Spinal cord (tissue), 10 donors: ENCODE results near the gene POLD2. TPM values are rescaled to one million over a fixed set of nuclear protein-coding genes. Genes with fewer than 3 reads are reported as not detected.

Experiments
- DNase-seq, 6 donors: peaks; one replicate each; pipeline versions ENCODE4 v3.0.0 to v3.0.0-alpha.2; 2013 to 2015; ENCODE audit warnings: low spot score in 6 of 6, low read depth in 4 of 6
- H3K27ac ChIP-seq: one replicate; pipeline ENCODE4 v1.5.1; 2013; ENCODE audit warnings: low read depth, low read length, control low read depth
- H3K27me3 ChIP-seq: one replicate; pipeline ENCODE4 v1.6.1; 2013; ENCODE audit warnings: low read length; ENCODE audit not compliant: control insufficient read depth, insufficient read depth
- H3K36me3 ChIP-seq: one replicate; pipeline ENCODE4 v1.6.1; 2013; ENCODE audit warnings: low read length; ENCODE audit not compliant: control insufficient read depth, insufficient read depth
- H3K4me1 ChIP-seq: one replicate; pipeline ENCODE4 v1.6.1; 2013; ENCODE audit warnings: low read length; ENCODE audit not compliant: control insufficient read depth, insufficient read depth
- H3K4me3 ChIP-seq: one replicate; pipeline ENCODE4 v1.5.1; 2013; ENCODE audit warnings: low read depth, low read length, control low read depth
- H3K9me3 ChIP-seq: one replicate; pipeline ENCODE4 v1.6.1; 2013; ENCODE audit warnings: low read length; ENCODE audit not compliant: control insufficient read depth, insufficient read depth
- WGBS: methylation state at CpG from one replicate; pipeline ENCODE4 v1.1.5; 2013; ENCODE audit warnings: missing lambda C conversion rate; ENCODE audit not compliant: insufficient coverage; 5-methylcytosine and 5-hydroxymethylcytosine counted together
- polyA plus RNA-seq, 2 donors: library from polyadenylated mRNA; unstranded; fragments of 120-200 nt; gene quantifications; one replicate each; pipeline ENCODE4 v1.2.1, GENCODE V29; 2013; ENCODE audit not compliant: insufficient read length in 2 of 2
- small RNA-seq: library from RNA; depleted of rRNA; stranded (forward); fragments of <200 nt; gene quantifications from one replicate; pipeline ENCODE3, GENCODE V24; 2014; ENCODE audit warnings: low replicate concordance
- total RNA-seq, 2 donors: library from RNA; depleted of rRNA in 1 of 2; stranded (reverse); fragments of 120-200 nt in 1 of 2; fragments of >200 nt in 1 of 2; gene quantifications; one replicate each; pipeline versions ENCODE4 v1.2.3 to v1.2.4, GENCODE V29; 2013 to 2014
- donor health status: healthy.

Gene POLD2
- total and polyA plus RNA-seq, 4 donors: 40.7 to 115 (median 100) TPM

GRCh38 chr7:44066494-44067063, 56.8 kb downstream of the POLD2 start:
- H3K27ac ChIP-seq: peak overlapping the region; percentile 57
- WGBS: 82% methylated on average over 6 of the region's 7 CpGs
- H3K4me1 ChIP-seq: peaks cover 49% of the 10 kb centered on the region

GRCh38 chr7:44066111-44066460, 57.3 kb downstream of the POLD2 start:
- H3K9me3 ChIP-seq: no peaks in the 10 kb centered on the region
- no peak overlapping the region for H3K4me3 ChIP-seq
- peak overlapping the region; percentile 57 for H3K27ac ChIP-seq
- WGBS: 34% methylated on average over 2 of the region's 6 CpGs
- H3K27me3 ChIP-seq: no peaks in the 10 kb centered on the region
- peaks cover 54% of the 10 kb centered on the region for H3K4me1 ChIP-seq
- peaks cover 23% of the 10 kb centered on the region for H3K36me3 ChIP-seq
- no peak for DNase-seq

More at GRCh38 chr7:44066494-44067063, 56.8 kb downstream of the POLD2 start:
- H3K9me3 ChIP-seq: no peaks in the 10 kb centered on the region
- no peaks in the 10 kb centered on the region for H3K27me3 ChIP-seq
- peaks cover 19% of the 10 kb centered on the region for H3K36me3 ChIP-seq
- DNase-seq: no peak
- no peak overlapping the region for H3K4me3 ChIP-seq

- 8% methylated on average over 8 of the region's 14 CpGs for WGBS
- H3K27me3 ChIP-seq: no peaks in the 10 kb centered on the region
- H3K4me1 ChIP-seq: peaks cover 59% of the 10 kb centered on the region
- H3K27ac ChIP-seq: peak within 1 kb of the TSS; percentile 57
- H3K9me3 ChIP-seq: no peaks in the 10 kb centered on the region
- H3K4me3 ChIP-seq: peak within 1 kb of the TSS; percentile 27
- DNase-seq: peak in 4 of 6 donors; percentile 46 to 87 (median 70)
- H3K36me3 ChIP-seq: peaks cover 28% of the 10 kb centered on the region
Measured at GRCh38 chr7:44065431-44066110, 57.8 kb downstream of the POLD2 start, which contains the start of gene PGAM2. PGAM2 (minus strand) TSS chr7:44065567; CDS start chr7:44065529, 38 bp downstream.

GRCh38 chr7:44064791-44065430, 58.4 kb downstream of the POLD2 start:
- Histone ChIP-seq H3K36me3 (peaks cover 35% of the 10 kb centered on the region), H3K4me3 (peak overlapping the region; percentile 27), H3K27ac (peak overlapping the region; percentile 42), H3K27me3 (no peaks in the 10 kb centered on the region), H3K4me1 (peaks cover 63% of the 10 kb centered on the region), H3K9me3 (no peaks in the 10 kb centered on the region)
- 29% methylated on average over 33 of the region's 33 CpGs for WGBS
- no peak for DNase-seq

Small RNA genes within 50 kb of the gene (small RNA-seq; reads per million reads assigned to genes)
- gene RNA5SP230: not detected

Other genes starting within 250 kb of the POLD2 start
- 10 to 100 TPM; 26.4 to 33.5 TPM for gene URGCP, start 217.0 kb downstream of the POLD2 start, total RNA-seq
- 10 to 100 TPM; 36.8 to 44.3 TPM for gene URGCP, start 217.0 kb downstream of the POLD2 start, polyA plus RNA-seq
- gene UBE2D4, start 197.1 kb downstream of the POLD2 start, total RNA-seq: 10 to 100 TPM; 20.7 to 30.9 TPM
- 10 to 100 TPM; 41.9 to 42.0 TPM for gene UBE2D4, start 197.1 kb downstream of the POLD2 start, polyA plus RNA-seq
- gene SPDYE1, start 125.7 kb downstream of the POLD2 start, total RNA-seq: under 1 TPM in 1 of 2 donors, not detected in 1; 0.10 TPM
- gene SPDYE1, start 125.7 kb downstream of the POLD2 start, polyA plus RNA-seq: 1 to 10 TPM in 1 of 2 donors, under 1 TPM in 1; 0.33 to 4.1 TPM
- gene DBNL, start 78.8 kb downstream of the POLD2 start, total RNA-seq: 10 to 100 TPM; 46.5 to 93.2 TPM
- 10 to 100 TPM; 84.8 to 90.3 TPM for gene DBNL, start 78.8 kb downstream of the POLD2 start, polyA plus RNA-seq
- gene PGAM2, start 58.0 kb downstream of the POLD2 start, total RNA-seq: 10 to 100 TPM in 1 of 2 donors, 1 to 10 TPM in 1; 3.5 to 10.7 TPM
- gene PGAM2, start 58.0 kb downstream of the POLD2 start, polyA plus RNA-seq: 10 to 100 TPM; 13.3 to 13.6 TPM
- gene POLM, start 41.0 kb downstream of the POLD2 start, total RNA-seq: 10 to 100 TPM in 1 of 2 donors, 1 to 10 TPM in 1; 8.8 to 16.3 TPM
- 10 to 100 TPM; 14.4 to 22.6 TPM for gene POLM, start 41.0 kb downstream of the POLD2 start, polyA plus RNA-seq
- 100 to 1,000 TPM in 1 of 2 donors, 10 to 100 TPM in 1; 39.9 to 102 TPM for gene AEBP1, start 19.2 kb downstream of the POLD2 start, total RNA-seq
- 10 to 100 TPM; 61.3 to 83.2 TPM for gene AEBP1, start 19.2 kb downstream of the POLD2 start, polyA plus RNA-seq
- gene MYL7, start 17.8 kb upstream of the POLD2 start, total RNA-seq: under 1 TPM in 1 of 2 donors, not detected in 1; 0.66 TPM
- gene MYL7, start 17.8 kb upstream of the POLD2 start, polyA plus RNA-seq: 1 to 10 TPM; 2.2 to 4.5 TPM
- gene GCK, start 65.9 kb upstream of the POLD2 start, total RNA-seq: 1 to 10 TPM; 4.8 to 5.1 TPM
- 10 to 100 TPM; 13.9 to 14.0 TPM for gene GCK, start 65.9 kb upstream of the POLD2 start, polyA plus RNA-seq
- gene YKT6, start 77.4 kb upstream of the POLD2 start, total RNA-seq: 10 to 100 TPM; 48.0 to 51.6 TPM
- gene YKT6, start 77.4 kb upstream of the POLD2 start, polyA plus RNA-seq: 100 to 1,000 TPM; 106 to 115 TPM
- gene CAMK2B, start 202.0 kb upstream of the POLD2 start, total RNA-seq: 10 to 100 TPM; 21.9 to 60.2 TPM
- gene CAMK2B, start 202.0 kb upstream of the POLD2 start, polyA plus RNA-seq: 100 to 1,000 TPM; 132 to 145 TPM